ENCODE results near the gene TMEM221. TPM values are rescaled to one million over a fixed set of nuclear protein-coding genes. Genes with fewer than 3 reads are reported as not detected.
A peak's percentile ranks its signal among the peaks of the same experiment; 100 is the strongest.

TMEM221 gene
- total RNA-seq, 1 donor from 2014 or later, result not detected

DNA sequence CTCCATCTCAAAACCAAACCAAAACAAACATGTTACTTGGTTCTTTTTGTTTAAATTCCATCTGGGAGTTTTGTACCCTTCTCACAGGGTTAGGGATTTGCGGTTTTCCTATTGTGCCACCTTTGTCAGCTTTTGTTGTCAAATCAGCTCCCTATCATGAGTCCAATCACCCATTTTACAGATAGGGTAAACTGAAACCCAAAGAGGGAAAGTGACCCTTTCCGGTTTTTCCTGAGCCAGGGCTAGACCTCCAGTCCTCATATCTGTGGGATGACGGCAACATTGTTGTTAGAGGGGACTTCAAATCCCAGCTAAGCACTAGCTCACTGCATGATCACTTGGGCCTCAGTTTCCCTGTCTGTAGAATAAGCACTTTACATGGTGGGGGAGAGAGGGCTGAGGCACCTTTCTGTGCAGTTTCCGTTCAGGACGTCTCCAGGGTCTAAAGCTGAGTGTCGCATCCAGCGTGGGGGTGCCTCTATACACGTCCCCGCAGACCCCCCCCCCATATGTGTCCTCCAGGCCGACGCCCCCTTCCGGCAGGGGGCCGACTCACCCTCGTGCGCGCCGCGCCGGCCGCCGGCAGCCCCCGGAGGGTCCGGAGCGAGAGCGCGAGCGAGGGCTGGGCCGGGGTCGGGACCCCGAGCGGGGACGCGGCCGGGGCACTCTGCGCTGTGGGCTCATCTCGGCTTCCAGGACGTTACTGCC lies 58.4 kb downstream of the TMEM221 start:
- CTCF ChIA-PET, result interaction anchor here (1.6 kb wide), 1 partner anchor 85 kb away, joined by 3 read pairs; no protein-coding TSS in a partner anchor
- no peaks in the 10 kb centered on the region for H3K36me3 Mint-ChIP-seq (ENCODE audit: low read depth)
- ATAC-seq (ENCODE audit: low read depth), result no peak
- no peak overlapping the region for H3K27ac Mint-ChIP-seq
- H3K4me3 Mint-ChIP-seq, result peak overlapping the region; percentile 86
- H3K27me3 Mint-ChIP-seq, result no peaks in the 10 kb centered on the region
- H3K4me1 Mint-ChIP-seq, result peaks cover 18% of the 10 kb centered on the region
- POLR2A ChIA-PET, result interaction anchor here (0.6 to 2.5 kb wide), 3 partner anchors 15 to 183 kb away, joined by 3 to 7 read pairs (median 5); partner anchors contain the start of genes ANO8 and BST2
- DNase-seq, result no peak
- TF ChIP-seq, protein P1, sequence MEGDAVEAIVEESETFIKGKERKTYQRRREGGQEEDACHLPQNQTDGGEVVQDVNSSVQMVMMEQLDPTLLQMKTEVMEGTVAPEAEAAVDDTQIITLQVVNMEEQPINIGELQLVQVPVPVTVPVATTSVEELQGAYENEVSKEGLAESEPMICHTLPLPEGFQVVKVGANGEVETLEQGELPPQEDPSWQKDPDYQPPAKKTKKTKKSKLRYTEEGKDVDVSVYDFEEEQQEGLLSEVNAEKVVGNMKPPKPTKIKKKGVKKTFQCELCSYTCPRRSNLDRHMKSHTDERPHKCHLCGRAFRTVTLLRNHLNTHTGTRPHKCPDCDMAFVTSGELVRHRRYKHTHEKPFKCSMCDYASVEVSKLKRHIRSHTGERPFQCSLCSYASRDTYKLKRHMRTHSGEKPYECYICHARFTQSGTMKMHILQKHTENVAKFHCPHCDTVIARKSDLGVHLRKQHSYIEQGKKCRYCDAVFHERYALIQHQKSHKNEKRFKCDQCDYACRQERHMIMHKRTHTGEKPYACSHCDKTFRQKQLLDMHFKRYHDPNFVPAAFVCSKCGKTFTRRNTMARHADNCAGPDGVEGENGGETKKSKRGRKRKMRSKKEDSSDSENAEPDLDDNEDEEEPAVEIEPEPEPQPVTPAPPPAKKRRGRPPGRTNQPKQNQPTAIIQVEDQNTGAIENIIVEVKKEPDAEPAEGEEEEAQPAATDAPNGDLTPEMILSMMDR (IDR thresholded peaks at IDR 0.05), result no peak
- no peaks in the 10 kb centered on the region for H3K9me3 Mint-ChIP-seq
- intact Hi-C loops (cut with micrococcal nuclease), result loop anchor here (5.0 kb wide), 2 partner anchors 313 to 613 kb away; partner anchors contain the start of genes HAUS8 and MYO9B

GRCh38 chr19:17389288-17389687 lies 59.2 kb downstream of the TMEM221 start:
- no peak overlapping the region for H3K27ac Mint-ChIP-seq
- intact Hi-C loops (cut with micrococcal nuclease), result loop anchor here (5.0 kb wide), 1 partner anchor 612 kb away; no protein-coding TSS in a partner anchor
- ChIA-PET CTCF (interaction anchor here (0.6 to 1.9 kb wide), 8 partner anchors 18 to 217 kb away, joined by 3 to 5 read pairs (median 4); partner anchors contain the start of gene TMEM221), POLR2A (interaction anchor here (0.6 to 2.5 kb wide), 5 partner anchors 16 to 937 kb away, joined by 3 to 7 read pairs (median 5); partner anchors contain the start of genes ANO8, BST2 and MVB12A)
- no peaks in the 10 kb centered on the region for H3K36me3 Mint-ChIP-seq (ENCODE audit: low read depth)
- ATAC-seq (ENCODE audit: low read depth), result no peak
- H3K4me3 Mint-ChIP-seq, result no peak overlapping the region
- no peaks in the 10 kb centered on the region for H3K9me3 Mint-ChIP-seq
- TF ChIP-seq, protein P1 (IDR thresholded peaks at IDR 0.05), result no peak
- no peaks in the 10 kb centered on the region for H3K27me3 Mint-ChIP-seq
- no peak for DNase-seq
- peaks cover 14% of the 10 kb centered on the region for H3K4me1 Mint-ChIP-seq

- ATAC-seq (ENCODE audit: low read depth), result peak; percentile 54
- Mint-ChIP-seq H3K36me3 (ENCODE audit: low read depth) (no peaks in the 10 kb centered on the region), H3K9me3 (no peaks in the 10 kb centered on the region), H3K4me3 (no peak overlapping the region), H3K4me1 (peaks cover 15% of the 10 kb centered on the region), H3K27me3 (no peaks in the 10 kb centered on the region), H3K27ac (no peak overlapping the region)
- peak; percentile 61 for DNase-seq
- CTCF ChIA-PET, result interaction anchor here (0.6 to 2.3 kb wide), 18 partner anchors 10 to 351 kb away, joined by 3 to 22 read pairs (median 4); partner anchors contain the start of genes ANKLE1, DDA1, MRPL34 and MVB12A
- TF ChIP-seq, protein P1 (IDR thresholded peaks at IDR 0.05), result peak; percentile 58
- POLR2A ChIA-PET, result interaction anchor here (1.0 to 1.3 kb wide), 3 partner anchors 41 to 93 kb away, joined by 4 to 7 read pairs (median 4); no protein-coding TSS in a partner anchor
- intact Hi-C loops (cut with micrococcal nuclease), result loop anchor here (1.0 to 5.0 kb wide), 4 partner anchors 40 to 609 kb away; no protein-coding TSS in a partner anchor
Measured at GRCh38 chr19:17385878-17386611, 62.4 kb downstream of the TMEM221 start.

Other genes starting within 250 kb of the TMEM221 start
- gene USE1, start 233.3 kb downstream of the TMEM221 start, total RNA-seq, result 41.9 and 43.4 TPM in 2 replicates
- gene OCEL1, start 222.4 kb downstream of the TMEM221 start, total RNA-seq, result 22.4 and 25.8 TPM in 2 replicates
- 4.3 and 4.6 TPM in 2 replicates for gene NR2F6, start 202.7 kb downstream of the TMEM221 start, total RNA-seq
- 0.42 and 0.44 TPM in 2 replicates for gene USHBP1, start 183.9 kb downstream of the TMEM221 start, total RNA-seq
- 121 and 135 TPM in 2 replicates for gene BABAM1, start 181.2 kb downstream of the TMEM221 start, total RNA-seq
- 7.9 and 9.1 TPM in 2 replicates for gene ANKLE1, start 166.8 kb downstream of the TMEM221 start, total RNA-seq
- gene ABHD8, start 145.2 kb downstream of the TMEM221 start, total RNA-seq, result 5.4 and 6.6 TPM in 2 replicates
- gene MRPL34, start 142.8 kb downstream of the TMEM221 start, total RNA-seq, result 38.2 and 46.1 TPM in 2 replicates
- gene DDA1, start 139.1 kb downstream of the TMEM221 start, total RNA-seq, result 31.1 and 31.7 TPM in 2 replicates
- gene ANO8, start 113.8 kb downstream of the TMEM221 start, total RNA-seq, result 2.1 and 2.2 TPM in 2 replicates
- 32.4 and 40.2 TPM in 2 replicates for gene GTPBP3, start 111.1 kb downstream of the TMEM221 start, total RNA-seq
- 0.84 TPM in 1 of 2 replicates, not detected in the other for gene PLVAP, start 71.3 kb downstream of the TMEM221 start, total RNA-seq
- 1.7 and 3.9 TPM in 2 replicates for gene CCDC194, start 54.5 kb downstream of the TMEM221 start, total RNA-seq
- gene BST2, start 43.0 kb downstream of the TMEM221 start, total RNA-seq, result 120 and 121 TPM in 2 replicates
- gene MVB12A, start 28.6 kb downstream of the TMEM221 start, total RNA-seq, result 22.8 and 23.3 TPM in 2 replicates
- not detected in 2 replicates for gene NXNL1, start 12.3 kb upstream of the TMEM221 start, total RNA-seq
- 4.3 and 4.6 TPM in 2 replicates for gene SLC27A1, start 21.9 kb upstream of the TMEM221 start, total RNA-seq
- gene PGLS, start 63.0 kb upstream of the TMEM221 start, total RNA-seq, result 107 and 111 TPM in 2 replicates
- 69.2 and 80.3 TPM in 2 replicates for gene COLGALT1, start 107.0 kb upstream of the TMEM221 start, total RNA-seq
- gene UNC13A, start 239.7 kb upstream of the TMEM221 start, total RNA-seq, result 0.02 and 0.04 TPM in 2 replicates

All from activated B cell treated with CpG ODN at 0.5 μM for 24 hours (primary cell).